Astrocyte of the spinal cord (primary cell): Measurements from ENCODE around the gene SLC7A7.

Source experiments
- DNase-seq: peaks from one replicate; pipeline ENCODE4 v3.0.0; 2011; ENCODE audit warnings: low read depth, low spot score
- H3K4me3 ChIP-seq: 2 replicates; pipeline ENCODE4 v1.5.1; 2011; ENCODE audit warnings: low read depth, mild to moderate bottlenecking, low read length, moderate library complexity
- CTCF ChIP-seq: IDR thresholded peaks from 2 replicates; pipeline ENCODE4 v1.5.1; 2012; ENCODE audit warnings: low read depth, mild to moderate bottlenecking, low read length, inconsistent platforms
- in situ Hi-C: cut with HindIII; loops from 2 replicates; pipeline ENCODE4 v1.10.0; 2017; ENCODE audit warnings: low sequenced_read_pairs

Gene SLC7A7

GRCh38 chr14:22773162-22774010, 41.8 kb downstream of the SLC7A7 start:
- in situ Hi-C loops, result no loop called here
- no peak for TF ChIP-seq CTCF
- no peak overlapping the region for H3K4me3 ChIP-seq
- DNase-seq, result no peak

GRCh38 chr14:22772725-22773124, 42.5 kb downstream of the SLC7A7 start:
- in situ Hi-C loops, result no loop called here
- no peak for TF ChIP-seq CTCF
- no peak for DNase-seq
- H3K4me3 ChIP-seq, result no peak overlapping the region

GRCh38 chr14:22770481-22771187, 44.6 kb downstream of the SLC7A7 start:
- no peak overlapping the region for H3K4me3 ChIP-seq
- in situ Hi-C loops, result no loop called here
- no peak for TF ChIP-seq CTCF
- no peak for DNase-seq

GRCh38 chr14:22769369-22769768, 45.9 kb downstream of the SLC7A7 start:
- no peak for TF ChIP-seq CTCF
- in situ Hi-C loops, result no loop called here

GRCh38 chr14:22768947-22769346, 46.3 kb downstream of the SLC7A7 start:
- no peak for TF ChIP-seq CTCF
- H3K4me3 ChIP-seq, result no peak overlapping the region
- in situ Hi-C loops, result no loop called here
- DNase-seq, result no peak

More at GRCh38 chr14:22769369-22769768, 45.9 kb downstream of the SLC7A7 start:
- DNase-seq, result no peak
- H3K4me3 ChIP-seq, result no peak overlapping the region

GRCh38 chr14:22767323-22767589, 48.0 kb downstream of the SLC7A7 start:
- TF ChIP-seq CTCF, result no peak
- peak overlapping the region; percentile 95 for H3K4me3 ChIP-seq
- in situ Hi-C loops, result no loop called here
- DNase-seq, result no peak
